Adipose tissue (tissue), 3 donors: ENCODE measurements around the gene CIDEB. TPM values are rescaled to one million over a fixed set of nuclear protein-coding genes. Genes with fewer than 3 reads are reported as not detected.

ENCODE experiments used
- H3K27ac ChIP-seq: one replicate; pipeline ENCODE4 v1.5.1; 2013; ENCODE audit warnings: low read depth, low read length
- WGBS, 3 donors: extraction: QIAGEN DNeasy Blood & Tissue Kit; methylation state at CpG; one replicate each; pipeline ENCODE4 v1.1.7; 2013; 5-methylcytosine and 5-hydroxymethylcytosine counted together
- polyA plus RNA-seq, 3 donors: library from polyadenylated mRNA; stranded (reverse); fragments of 200-250 nt; gene quantifications; one replicate each; pipeline ENCODE4 v1.2.3, GENCODE V29; 2013
- donor health status: healthy with polysubstance abuse.
- donor health status: Bipolar disorder and iron deficiency.
- donor health status: healthy.

Gene CIDEB
- polyA plus RNA-seq, 3 donors, result 10.3 to 18.0 (median 10.6) TPM

DNA sequence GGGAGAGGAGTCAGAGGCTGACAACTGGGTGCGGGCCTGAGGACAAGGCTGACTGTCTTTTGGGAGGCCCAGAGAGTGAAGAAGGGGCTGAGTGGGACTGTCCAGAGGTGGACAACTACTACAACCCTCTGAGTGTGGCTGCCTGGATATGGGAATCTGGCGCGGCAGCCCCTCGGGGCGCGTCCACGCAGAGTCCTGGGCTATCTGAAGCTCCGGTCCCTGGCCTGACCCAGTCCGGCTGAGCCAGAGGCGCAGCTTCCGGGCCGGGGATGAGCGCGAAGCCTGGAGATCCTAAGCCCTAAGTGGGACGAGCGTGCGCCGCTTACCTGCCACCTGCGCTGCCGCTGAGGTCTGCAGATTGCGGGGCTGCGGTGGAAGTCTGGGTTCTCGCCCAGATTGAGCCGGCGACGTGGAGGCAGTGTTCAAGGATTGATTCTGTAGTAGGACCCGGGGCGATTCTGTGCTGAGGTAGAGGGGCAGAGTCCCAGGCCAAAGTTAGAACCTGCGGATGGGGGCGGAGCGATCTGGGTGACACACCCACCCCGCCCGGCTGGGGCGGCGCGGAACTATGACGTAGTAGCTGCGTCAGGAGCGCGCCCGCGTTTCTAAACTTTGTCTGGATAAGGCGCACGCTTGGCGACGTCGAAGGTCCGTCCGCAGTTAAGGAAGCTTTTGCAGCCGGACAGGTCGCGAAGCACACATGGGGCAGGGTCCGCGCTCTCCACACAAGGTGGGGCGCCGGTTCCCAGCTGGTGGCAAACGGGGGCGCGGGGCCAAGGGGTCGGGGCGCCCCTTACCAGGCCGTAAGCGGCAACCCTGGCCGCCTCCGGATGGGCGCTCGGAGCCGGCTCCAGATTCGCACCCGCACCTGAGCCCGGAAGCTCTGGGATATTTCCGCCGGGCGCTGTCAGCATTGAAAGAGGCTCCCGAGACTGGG lies 8.3 kb downstream of the CIDEB start, which contains the start of the genes DHRS1 and NOP9:
TSS of gene DHRS1 (minus strand) at position 526 of the 937 bp plus-strand sequence. CDS start 674 bp downstream, outside the sequence.
TSS of gene NOP9 (plus strand) at position 596 of the 937 bp plus-strand sequence. CDS start at position 701, 105 bp downstream.
- 0 to 1% (median 0%) methylated on average over 71 to 75 of the region's 75 CpGs for WGBS, 3 donors

DNA sequence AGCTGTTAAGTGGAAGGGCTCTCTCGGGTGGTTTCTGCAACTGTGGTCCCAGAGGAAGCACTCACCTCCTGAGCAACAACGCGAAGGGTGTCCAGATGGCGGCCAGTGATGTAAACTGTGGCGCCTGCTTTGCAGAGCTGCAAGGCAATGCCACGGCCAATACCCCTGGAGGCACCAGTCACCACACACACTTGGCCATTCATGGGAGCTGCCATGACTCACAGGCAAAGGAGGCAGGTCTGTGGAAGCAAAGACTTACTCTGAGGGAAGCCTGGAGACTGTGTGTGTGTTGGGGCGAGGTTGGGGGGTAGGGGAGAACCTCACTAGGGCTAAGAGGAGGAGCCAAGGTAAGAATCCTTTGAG lies 8.9 kb downstream of the CIDEB start:
- no peak overlapping the region for H3K27ac ChIP-seq
- 32 to 41% (median 41%) methylated on average over 7 of the region's 7 CpGs for WGBS, 3 donors

More for the DNA sequence above, 8.3 kb downstream of the CIDEB start, which contains the start of the genes DHRS1 and NOP9:
- H3K27ac ChIP-seq, result peak within 1 kb of the TSS; percentile 31

DNA sequence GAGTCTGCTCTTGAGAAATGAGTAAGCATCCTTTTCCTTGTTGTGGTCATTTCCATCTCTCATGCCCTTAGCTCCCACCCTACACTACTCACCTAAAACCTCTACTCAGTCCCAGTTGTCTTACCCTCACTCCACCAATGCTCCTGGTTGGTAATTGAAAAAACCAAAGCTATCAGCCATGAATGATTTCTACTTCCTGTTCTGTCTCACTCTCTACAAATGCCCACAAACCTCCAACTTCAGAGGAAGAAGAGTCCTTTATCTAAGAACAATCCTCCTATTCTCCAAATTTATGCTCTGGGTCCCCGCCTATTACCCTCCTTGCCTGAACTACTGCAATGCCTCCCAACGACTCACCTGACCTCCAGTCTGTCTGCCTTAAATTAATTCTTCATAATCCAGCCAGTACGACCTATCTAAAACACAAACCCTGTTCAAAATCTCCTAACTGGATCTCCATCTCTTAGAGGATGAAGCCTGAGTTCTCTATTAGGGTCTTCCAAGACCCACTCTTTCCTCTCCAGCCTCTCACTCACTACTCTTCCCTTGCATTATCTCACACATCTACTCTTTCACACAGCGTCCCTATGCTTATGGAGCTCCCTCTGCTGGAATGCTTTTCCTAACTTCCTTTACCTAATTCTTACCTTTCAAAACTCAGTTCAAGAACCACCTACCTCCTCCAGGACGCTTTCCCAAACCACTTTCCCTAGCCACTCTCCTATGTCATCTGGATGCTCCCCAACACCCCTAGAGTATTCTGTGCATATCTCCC lies 10.4 kb downstream of the CIDEB start:
- no peak overlapping the region for H3K27ac ChIP-seq
- 32 to 48% (median 42%) methylated on average over 5 of the region's 5 CpGs for WGBS, 3 donors

DNA sequence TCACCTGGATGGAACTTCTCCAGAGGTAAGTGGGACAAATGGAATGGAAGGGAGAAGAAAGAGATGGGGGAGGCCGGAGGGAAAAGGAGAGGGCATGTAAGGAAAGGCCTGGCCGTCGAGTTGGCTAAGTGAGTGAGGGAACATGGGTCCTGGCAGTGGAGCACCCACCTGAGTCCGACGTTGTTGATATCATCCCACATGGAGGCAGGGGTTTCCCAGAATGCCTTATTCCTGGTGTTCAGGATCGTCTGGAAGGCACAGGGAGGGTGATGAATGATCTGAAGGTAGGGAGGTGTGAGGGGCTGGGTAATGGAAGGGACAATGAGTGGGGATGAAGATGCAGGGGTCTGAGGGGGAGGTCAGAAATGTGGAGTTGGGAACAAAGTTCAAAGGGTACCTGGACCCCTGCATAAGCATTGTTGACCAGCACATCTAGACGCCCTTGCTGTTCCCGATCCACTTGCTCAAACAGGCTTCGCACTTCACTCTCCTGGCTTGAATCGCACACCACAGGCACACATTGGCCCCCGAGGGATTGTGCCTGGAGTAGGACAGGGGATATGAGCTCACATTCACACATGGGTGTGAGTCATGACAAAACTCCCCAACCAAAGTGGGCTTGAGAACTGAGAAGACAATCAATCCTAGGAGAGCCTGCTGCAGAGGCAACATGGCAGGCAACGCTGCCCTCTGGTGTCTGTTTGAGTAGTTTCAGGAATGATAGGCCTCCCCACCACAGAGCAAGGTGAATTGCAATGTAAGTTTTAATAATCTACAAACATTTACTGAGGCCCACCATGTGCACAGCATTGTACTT lies 11.2 kb downstream of the CIDEB start:
- no peak overlapping the region for H3K27ac ChIP-seq
- WGBS, 3 donors, result 61 to 63% (median 62%) methylated on average over 12 of the region's 12 CpGs

DNA sequence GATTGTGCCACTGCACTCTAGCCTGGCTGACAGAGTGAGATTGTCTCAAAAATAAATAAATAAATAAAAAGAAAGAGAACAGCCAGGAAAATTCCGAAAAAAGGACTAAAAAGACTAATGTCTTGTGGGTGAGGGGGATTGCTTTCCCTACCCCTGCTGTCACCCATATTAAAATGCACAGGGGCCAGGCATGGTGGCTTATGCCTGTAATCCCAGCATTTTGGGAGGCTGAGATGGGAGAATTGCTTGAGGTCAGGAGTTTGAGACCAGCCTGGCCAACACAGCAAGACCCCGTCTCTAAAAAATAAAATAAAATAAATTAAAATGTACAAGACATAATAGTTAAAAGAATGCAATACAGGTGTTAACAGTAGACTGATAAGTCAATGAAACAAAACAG lies 14.3 kb downstream of the CIDEB start:
- no peak overlapping the region for H3K27ac ChIP-seq
- 97 to 98% (median 98%) methylated on average over 2 of the region's 2 CpGs for WGBS, 3 donors

DNA sequence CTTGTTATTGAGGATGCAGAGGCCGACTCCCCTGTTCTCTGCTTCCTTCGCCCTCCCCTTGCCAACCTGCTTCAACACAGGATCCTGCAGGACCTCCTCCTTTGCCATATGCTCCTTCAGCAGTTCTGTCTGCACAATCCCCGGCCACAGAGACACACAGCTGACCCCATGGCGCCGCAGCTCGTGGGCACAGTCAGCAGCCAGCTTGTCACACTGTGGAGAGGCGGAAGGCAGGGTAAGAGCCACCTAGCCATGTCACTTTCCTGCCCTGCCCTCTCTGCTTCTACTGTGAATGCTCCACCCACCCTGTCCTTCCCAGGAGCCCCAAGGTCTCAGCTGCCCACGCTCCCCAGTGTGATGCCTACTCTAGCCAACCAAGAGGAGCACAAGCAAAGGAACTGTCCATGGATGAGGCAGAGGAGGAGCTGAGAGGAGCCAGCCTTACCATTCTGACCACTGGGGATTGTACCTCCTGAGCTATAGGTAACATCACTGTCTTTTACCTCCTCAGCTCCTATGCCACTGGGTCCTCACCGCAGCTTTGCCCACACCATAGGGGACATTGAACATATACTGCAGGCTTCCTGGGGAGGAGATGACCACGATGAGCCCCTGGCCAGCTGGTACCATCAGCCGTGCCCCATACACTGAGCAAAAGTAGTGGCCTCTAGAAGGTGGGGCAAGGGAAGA lies 15.5 kb downstream of the CIDEB start:
- 90 to 95% (median 91%) methylated on average over 11 of the region's 11 CpGs for WGBS, 3 donors
- H3K27ac ChIP-seq, result no peak overlapping the region

DNA sequence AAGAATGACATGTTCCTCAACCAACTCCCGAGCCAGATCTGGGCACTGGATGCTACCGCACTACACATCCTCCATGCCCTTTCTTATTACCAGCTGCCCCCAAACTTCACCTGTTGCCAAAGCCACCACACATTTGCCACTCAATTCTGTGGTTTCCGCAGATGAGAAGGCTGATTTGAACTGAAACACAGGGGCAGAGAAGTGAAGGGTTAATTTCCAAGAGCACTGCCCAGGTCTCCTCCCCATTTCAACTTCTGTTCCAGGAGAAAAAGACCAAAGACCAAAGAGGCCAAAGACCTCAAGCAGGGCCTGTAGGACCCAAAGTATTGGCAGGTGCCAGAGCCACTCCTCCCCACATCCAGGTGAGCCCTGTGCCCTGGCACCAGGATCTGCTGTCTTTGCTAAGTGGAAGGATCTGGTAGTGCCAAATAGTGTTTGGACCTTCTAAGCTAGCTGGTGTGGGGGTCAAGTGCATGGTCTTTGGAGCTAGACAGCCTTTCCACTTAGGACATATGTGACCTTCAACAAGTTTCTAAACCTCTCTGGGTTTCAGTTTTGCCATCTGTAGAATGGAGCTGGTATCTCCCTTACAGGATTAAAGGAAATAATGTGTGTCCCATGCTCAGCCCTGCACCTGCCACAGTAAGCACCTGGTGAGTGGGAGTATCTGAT lies 16.2 kb downstream of the CIDEB start:
- WGBS, 3 donors, result 91 to 93% (median 91%) methylated on average over 3 of the region's 3 CpGs

DNA sequence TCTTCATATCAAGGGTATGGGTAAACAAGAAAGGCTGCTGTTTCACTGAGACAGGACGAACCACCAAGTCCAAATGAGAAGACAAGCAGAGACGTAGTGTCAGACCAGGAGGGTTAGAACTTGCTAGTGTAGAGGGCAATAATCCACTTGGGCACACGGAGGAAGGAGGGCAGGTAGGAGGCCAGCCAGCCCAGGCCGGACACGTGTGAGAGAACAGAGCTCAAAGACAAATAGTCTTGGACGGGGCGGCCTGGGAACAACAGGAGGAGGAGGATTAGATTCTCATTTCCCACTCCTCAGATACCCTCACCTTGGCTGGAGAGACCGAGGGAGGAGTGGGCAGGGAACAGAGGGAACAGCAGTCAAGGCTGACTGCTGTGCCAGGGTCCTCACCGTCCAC lies 17.0 kb downstream of the CIDEB start:
- WGBS, 3 donors, result 83 to 92% (median 88%) methylated on average over 9 of the region's 9 CpGs
- H3K27ac ChIP-seq, result no peak overlapping the region

More for the DNA sequence above, 16.2 kb downstream of the CIDEB start:
- H3K27ac ChIP-seq, result no peak overlapping the region

DNA sequence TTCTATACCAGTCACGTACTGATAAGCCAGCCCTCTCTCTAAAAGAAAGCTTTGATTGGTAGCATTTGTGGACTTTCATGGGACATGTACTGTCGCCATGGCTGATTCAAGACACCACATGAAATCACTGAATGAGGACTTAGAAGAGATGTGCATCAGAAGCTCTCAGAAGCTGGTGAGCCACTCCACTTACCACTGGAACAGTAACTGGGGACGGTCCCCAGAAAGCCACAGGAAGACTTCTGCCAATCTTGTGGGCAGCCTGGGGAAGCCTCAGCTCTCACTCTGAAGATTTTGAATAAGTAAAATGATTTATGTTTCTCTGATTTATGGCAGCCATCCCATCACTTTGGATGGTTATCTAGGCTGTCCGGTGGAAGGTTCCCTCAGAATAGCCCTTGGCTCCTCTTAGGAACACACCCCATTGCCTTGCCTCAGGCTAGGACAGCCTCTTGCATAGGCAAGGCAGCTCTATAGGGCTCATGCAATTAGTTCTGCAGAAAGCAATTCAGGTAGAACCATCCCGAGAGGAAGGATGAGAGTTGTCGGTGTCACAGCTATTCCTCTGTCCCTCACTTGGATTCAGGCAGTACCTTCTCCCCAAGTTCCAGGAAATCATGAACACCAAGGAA lies 18.0 kb downstream of the CIDEB start:
- 65 to 82% (median 74%) methylated on average over 6 of the region's 6 CpGs for WGBS, 3 donors
- no peak overlapping the region for H3K27ac ChIP-seq

DNA sequence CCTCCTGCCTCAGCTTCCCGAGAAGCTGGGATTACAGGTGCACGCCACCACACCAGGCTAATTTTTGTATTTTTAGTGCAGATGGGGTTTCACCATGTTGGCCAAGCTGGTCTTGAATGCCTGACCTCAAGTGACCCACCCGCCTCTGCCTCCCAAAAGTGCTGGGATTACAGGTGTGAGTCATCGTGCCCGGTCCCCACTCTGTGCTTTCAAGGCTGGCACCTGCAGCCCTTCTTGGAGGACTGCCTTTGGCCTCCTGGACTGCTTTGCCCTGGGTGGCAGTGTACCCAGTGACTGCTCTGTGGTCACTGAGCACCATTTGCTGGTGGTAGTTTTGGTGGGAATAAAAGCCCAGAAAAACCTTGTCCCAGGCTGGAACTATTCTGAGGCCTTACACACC lies 20.8 kb downstream of the CIDEB start:
- no peak overlapping the region for H3K27ac ChIP-seq
- WGBS, 3 donors, result 88 to 99% (median 98%) methylated on average over 5 of the region's 5 CpGs

DNA sequence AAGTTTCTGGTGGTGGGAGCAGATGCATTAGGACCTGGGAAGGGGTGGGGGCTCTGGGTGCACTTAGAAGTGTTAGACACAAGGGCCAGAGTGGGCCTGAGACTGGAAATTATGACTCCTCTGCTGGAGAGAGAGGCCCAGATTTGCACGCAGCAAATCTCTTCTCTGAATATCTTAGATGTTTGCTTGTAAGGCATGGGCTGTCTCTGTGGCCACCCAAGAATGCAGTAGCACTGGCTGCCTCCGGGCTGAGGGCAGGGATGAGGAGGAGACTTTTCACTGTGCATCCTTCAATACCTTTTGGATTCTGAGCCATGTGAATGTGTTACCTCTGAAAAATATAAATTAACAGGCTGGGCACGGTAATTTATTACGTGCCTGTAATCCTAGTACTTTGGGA lies 22.4 kb downstream of the CIDEB start:
- H3K27ac ChIP-seq, result no peak overlapping the region
- WGBS, 3 donors, result 77 to 85% (median 83%) methylated on average over 4 of the region's 4 CpGs

DNA sequence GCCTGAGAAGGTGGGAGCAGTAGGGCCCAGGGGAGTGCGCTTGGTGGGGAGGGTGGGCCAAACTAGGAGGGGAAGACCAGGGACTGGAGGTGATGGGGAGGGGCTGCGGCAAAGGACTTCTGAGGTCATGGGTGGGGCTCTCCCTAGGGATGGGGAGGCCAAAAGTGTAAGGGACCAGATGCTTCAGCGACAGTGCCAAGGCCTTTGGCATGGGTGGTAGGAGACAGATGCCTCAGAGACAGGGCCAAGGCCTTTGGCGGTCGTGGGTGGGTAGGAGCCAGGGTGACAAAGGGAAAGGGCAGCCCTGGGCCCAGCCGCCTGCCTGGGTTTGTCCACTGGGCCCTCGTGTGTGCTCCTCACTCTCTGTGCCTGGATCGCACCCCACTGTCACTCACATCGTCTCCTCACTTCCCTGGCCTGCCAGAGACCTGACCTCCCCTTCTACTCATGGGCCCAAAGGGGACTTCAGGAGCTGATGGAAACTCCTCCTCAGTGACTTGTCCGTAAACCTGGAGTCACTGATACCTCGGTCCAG lies 23.2 kb downstream of the CIDEB start:
- no peak overlapping the region for H3K27ac ChIP-seq
- 72 to 79% (median 79%) methylated on average over 9 to 11 of the region's 11 CpGs for WGBS, 3 donors

DNA sequence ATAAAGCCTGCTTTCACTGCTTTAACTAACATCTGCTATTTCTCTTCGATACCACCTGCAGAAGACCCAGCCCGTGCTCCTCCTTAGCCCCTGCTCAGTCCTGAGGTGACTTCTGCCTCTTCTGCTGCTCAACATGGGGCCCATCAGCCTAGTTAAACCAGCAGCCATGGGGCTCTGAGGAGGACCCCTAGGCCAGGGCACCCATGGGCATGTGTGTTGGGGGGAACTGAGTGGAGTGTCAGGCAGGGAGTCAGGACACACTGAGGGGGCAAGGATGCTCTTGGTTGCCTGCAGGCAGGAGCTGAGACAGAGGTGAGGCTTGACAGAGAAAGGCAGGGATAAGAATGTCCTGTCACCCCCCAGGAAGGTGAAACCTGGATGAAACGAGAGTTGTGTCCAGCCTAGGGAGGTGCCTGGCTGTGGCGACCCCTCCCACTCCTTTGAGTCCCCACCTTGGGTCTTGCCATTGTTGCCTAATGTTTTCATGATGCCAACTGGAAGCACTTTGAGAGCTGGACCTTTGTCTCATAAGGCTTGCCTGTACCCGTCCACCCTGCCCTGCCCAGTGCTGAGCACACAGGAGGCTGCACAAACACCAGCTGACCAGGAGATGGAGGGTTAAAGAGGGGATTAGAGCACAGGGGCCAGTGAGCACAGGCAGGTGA lies 23.8 kb downstream of the CIDEB start:
- no peak overlapping the region for H3K27ac ChIP-seq
- WGBS, 3 donors, result 87 to 90% (median 89%) methylated on average over 5 of the region's 5 CpGs

DNA sequence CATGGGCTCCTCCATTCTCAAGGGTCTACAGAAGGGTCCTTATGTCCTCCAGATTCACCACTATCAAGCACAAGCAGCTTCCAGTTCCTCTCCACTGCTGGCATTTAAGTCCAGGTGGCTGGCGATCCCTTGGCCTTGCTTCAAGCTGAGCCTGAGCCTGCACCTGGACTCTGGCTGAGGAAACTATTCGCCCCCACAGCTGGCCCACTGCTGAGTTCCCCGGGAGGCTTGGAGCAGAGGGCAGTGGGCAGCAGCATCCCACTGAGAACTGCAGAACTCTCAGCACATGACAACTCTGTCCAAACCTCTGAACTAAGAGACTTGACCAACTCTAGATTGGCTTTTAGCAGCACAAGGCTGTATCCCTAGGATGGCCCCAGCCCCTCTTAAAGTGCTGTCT lies 25.0 kb downstream of the CIDEB start:
- 63 to 85% (median 78%) methylated on average over 3 of the region's 3 CpGs for WGBS, 3 donors
- H3K27ac ChIP-seq, result no peak overlapping the region

DNA sequence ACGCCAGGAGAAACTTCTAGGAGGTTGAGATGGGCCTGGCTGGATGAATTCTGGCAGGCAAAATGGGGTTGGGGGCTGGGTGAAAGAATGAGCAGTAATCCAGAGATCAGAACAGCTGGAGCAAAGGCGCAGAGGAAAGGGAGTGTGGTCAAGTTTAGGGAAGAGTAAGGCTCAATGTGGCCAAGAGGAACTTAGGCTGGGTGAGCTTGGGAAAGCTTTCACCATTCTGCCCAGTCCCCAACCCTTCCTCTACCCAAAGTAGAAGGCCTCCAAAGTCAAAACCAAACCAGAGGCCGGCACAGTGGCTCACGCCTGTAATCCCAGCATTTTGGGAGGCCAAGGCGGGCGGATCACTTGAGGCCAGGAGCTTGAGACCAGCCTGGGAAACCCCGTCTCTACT lies 26.1 kb downstream of the CIDEB start:
- no peak overlapping the region for H3K27ac ChIP-seq
- WGBS, 3 donors, result 85 to 94% (median 91%) methylated on average over 7 of the region's 7 CpGs

DNA sequence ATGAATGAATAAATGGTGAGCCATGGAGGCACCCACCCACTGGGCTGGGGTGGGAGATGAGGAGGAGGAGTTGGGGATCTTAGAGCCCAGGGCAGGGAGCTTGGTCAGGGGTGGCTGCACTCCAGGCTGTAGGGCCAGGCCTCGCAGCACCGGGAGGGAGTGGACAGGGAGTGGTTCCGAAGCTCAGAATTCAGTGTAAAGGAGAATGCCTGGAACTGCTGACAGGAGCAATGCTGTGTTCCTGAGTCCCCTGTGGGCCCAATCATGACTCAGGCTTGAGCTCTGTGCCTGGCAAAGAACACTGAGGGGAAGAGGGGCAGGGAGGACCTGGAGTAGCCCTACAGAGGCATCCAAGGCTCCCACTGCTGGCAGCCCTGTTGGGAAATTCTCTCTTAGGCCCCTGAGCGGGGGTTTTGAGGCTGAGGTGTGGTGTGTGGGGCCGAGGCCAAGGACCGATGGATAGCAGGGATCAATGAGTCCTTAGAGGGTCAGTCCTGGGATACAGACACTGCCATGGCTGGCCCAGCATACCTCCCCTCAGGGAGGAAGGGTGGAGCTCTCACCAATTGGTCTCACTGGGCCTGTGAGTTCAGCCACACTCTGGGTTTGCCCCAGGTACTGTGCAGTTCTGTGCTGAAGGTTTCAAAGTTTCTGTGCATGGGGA lies 26.8 kb downstream of the CIDEB start:
- 61 to 90% (median 63%) methylated on average over 6 of the region's 6 CpGs for WGBS, 3 donors
- H3K27ac ChIP-seq, result no peak overlapping the region
